ENCODE measurements around the gene MPZL1. TPM values are rescaled to one million over a fixed set of nuclear protein-coding genes. Genes with fewer than 3 reads are reported as not detected.

Gene MPZL1
- total RNA-seq, 1 donor from 2014 or later = 69.7 TPM

GRCh38 chr1:167748906-167749305 lies 27.1 kb downstream of the MPZL1 start:
- peaks cover 59% of the 10 kb centered on the region for H3K4me1 ChIP-seq
- no peaks in the 10 kb centered on the region for H3K36me3 ChIP-seq
- H3K4me3 ChIP-seq = no peak overlapping the region
- no peaks in the 10 kb centered on the region for H3K27me3 ChIP-seq
- no peak for DNase-seq (ENCODE audit: extremely low spot score in 2 of 2)
- TF ChIP-seq POLR2AphosphoS5 (IDR thresholded peaks at IDR 0.05; ENCODE audit: insufficient read depth in 1 of 2, low read depth in 1 of 2) (no peak), POLR2A (IDR thresholded peaks at IDR 0.05) (no peak), CTCF (IDR thresholded peaks at IDR 0.05) (no peak)
- H3K9me3 ChIP-seq = no peaks in the 10 kb centered on the region
- intact Hi-C loops (cut with DNase I) = no loop called here
- no peak overlapping the region for H3K27ac ChIP-seq

- TF ChIP-seq POLR2A (IDR thresholded peaks at IDR 0.05) (no peak), CTCF (IDR thresholded peaks at IDR 0.05) (no peak), POLR2AphosphoS5 (IDR thresholded peaks at IDR 0.05; ENCODE audit: insufficient read depth in 1 of 2, low read depth in 1 of 2) (no peak)
- Histone ChIP-seq H3K4me1 (peaks cover 61% of the 10 kb centered on the region), H3K27ac (no peak overlapping the region)
Measured at GRCh38 chr1:167749741-167750140, 28.0 kb downstream of the MPZL1 start.

GRCh38 chr1:167750641-167751040 lies 28.9 kb downstream of the MPZL1 start:
- Histone ChIP-seq H3K36me3 (no peaks in the 10 kb centered on the region), H3K4me3 (no peak overlapping the region), H3K9me3 (no peaks in the 10 kb centered on the region), H3K27ac (no peak overlapping the region), H3K4me1 (peaks cover 65% of the 10 kb centered on the region), H3K27me3 (no peaks in the 10 kb centered on the region)
- no peak for DNase-seq (ENCODE audit: extremely low spot score in 2 of 2)
- no peak for TF ChIP-seq POLR2AphosphoS5 (IDR thresholded peaks at IDR 0.05; ENCODE audit: insufficient read depth in 1 of 2, low read depth in 1 of 2)
- intact Hi-C loops (cut with DNase I) = no loop called here

More at GRCh38 chr1:167749741-167750140, 28.0 kb downstream of the MPZL1 start:
- no peak overlapping the region for H3K4me3 ChIP-seq
- no peaks in the 10 kb centered on the region for H3K36me3 ChIP-seq
- intact Hi-C loops (cut with DNase I) = no loop called here
- H3K27me3 ChIP-seq = no peaks in the 10 kb centered on the region
- no peak for DNase-seq (ENCODE audit: extremely low spot score in 2 of 2)
- no peaks in the 10 kb centered on the region for H3K9me3 ChIP-seq

- Histone ChIP-seq H3K27ac (no peak overlapping the region), H3K36me3 (no peaks in the 10 kb centered on the region), H3K4me1 (peaks cover 63% of the 10 kb centered on the region), H3K27me3 (no peaks in the 10 kb centered on the region), H3K4me3 (no peak overlapping the region), H3K9me3 (no peaks in the 10 kb centered on the region)
- intact Hi-C loops (cut with DNase I) = no loop called here
- no peak for TF ChIP-seq CTCF (IDR thresholded peaks at IDR 0.05)
- TF ChIP-seq POLR2AphosphoS5 (IDR thresholded peaks at IDR 0.05; ENCODE audit: insufficient read depth in 1 of 2, low read depth in 1 of 2) = no peak
- no peak for TF ChIP-seq POLR2A (IDR thresholded peaks at IDR 0.05)
- no peak for DNase-seq (ENCODE audit: extremely low spot score in 2 of 2)
Measured at GRCh38 chr1:167751676-167752075, 29.9 kb downstream of the MPZL1 start.

- Histone ChIP-seq H3K9me3 (no peaks in the 10 kb centered on the region), H3K36me3 (no peaks in the 10 kb centered on the region), H3K4me3 (no peak overlapping the region), H3K27me3 (no peaks in the 10 kb centered on the region), H3K4me1 (peaks cover 59% of the 10 kb centered on the region), H3K27ac (no peak overlapping the region)
- no peak for DNase-seq (ENCODE audit: extremely low spot score in 2 of 2)
- intact Hi-C loops (cut with DNase I) = no loop called here
- TF ChIP-seq POLR2AphosphoS5 (IDR thresholded peaks at IDR 0.05; ENCODE audit: insufficient read depth in 1 of 2, low read depth in 1 of 2) (no peak), POLR2A (IDR thresholded peaks at IDR 0.05) (no peak), CTCF (IDR thresholded peaks at IDR 0.05) (no peak)
Measured at GRCh38 chr1:167752219-167752985, 30.6 kb downstream of the MPZL1 start.

All from vagina (tissue), 2 donors.